ENCODE results near the gene ZNF155.

ZNF155 gene

GRCh38 chr19:44003461-44004009 is 19.5 kb downstream of the ZNF155 start:
- DNase-seq (ENCODE audit: low spot score): no peak

- no peak for DNase-seq (ENCODE audit: low spot score)
These were observed 22.0 kb downstream of the ZNF155 start for GRCh38 chr19:44005973-44006372.

- DNase-seq (ENCODE audit: low spot score): no peak
These were observed 23.5 kb downstream of the ZNF155 start for GRCh38 chr19:44007473-44007872.

GRCh38 chr19:44010468-44010867 is 26.5 kb downstream of the ZNF155 start:
- no peak for DNase-seq (ENCODE audit: low spot score)

- no peak for DNase-seq (ENCODE audit: low spot score)
These were observed 35.5 kb downstream of the ZNF155 start for GRCh38 chr19:44019498-44019897.

GRCh38 chr19:44021221-44021620 is 37.2 kb downstream of the ZNF155 start:
- no peak for DNase-seq (ENCODE audit: low spot score)

GRCh38 chr19:44024900-44025216 is 40.9 kb downstream of the ZNF155 start:
- no peak for DNase-seq (ENCODE audit: low spot score)

- DNase-seq (ENCODE audit: low spot score): peak; percentile 87
These were observed 41.4 kb downstream of the ZNF155 start, which contains the start of gene ZNF222 for GRCh38 chr19:44025217-44025936. Gene ZNF222 (plus strand): TSS chr19:44025379. CDS start chr19:44025437, 58 bp downstream.

GRCh38 chr19:44026622-44027021 is 42.6 kb downstream of the ZNF155 start:
- no peak for DNase-seq (ENCODE audit: low spot score)

GRCh38 chr19:44032001-44032610 is 48.1 kb downstream of the ZNF155 start:
- no peak for DNase-seq (ENCODE audit: low spot score)

GRCh38 chr19:44042147-44042546 is 58.2 kb downstream of the ZNF155 start:
- no peak for DNase-seq (ENCODE audit: low spot score)
